Right atrium auricular region (tissue), 2 donors: ENCODE data around the gene SNAP29. TPM values are rescaled to one million over a fixed set of nuclear protein-coding genes. Genes with fewer than 3 reads are reported as not detected.

Source experiments
- DNase-seq: peaks from one replicate; pipeline ENCODE4 v3.0.0-alpha.2; 2019; ENCODE audit warnings: low spot score
- H3K27ac ChIP-seq, 2 donors: fragments of 200-600 bp; sonication (generic); 1 replicate in 1 of 2; 2 replicates in 1 of 2; pipeline ENCODE4 v1.5.1; 2016 to 2019
- H3K27me3 ChIP-seq, 2 donors: fragments of 200-600 bp; sonication (generic); one replicate each; pipeline versions ENCODE4 v1.5.1 to v1.6.0; 2017 to 2019
- H3K36me3 ChIP-seq: fragments of 200-600 bp; sonication (generic); one replicate; pipeline ENCODE4 v1.5.1; 2016
- H3K4me1 ChIP-seq, 2 donors: fragments of 200-600 bp; sonication (generic); one replicate each; pipeline versions ENCODE4 v1.5.1 to v1.6.0; 2017 to 2019
- H3K4me3 ChIP-seq, 2 donors: fragments of 200-600 bp; sonication (generic); 1 replicate in 1 of 2; 2 replicates in 1 of 2; pipeline ENCODE4 v1.5.1; 2017 to 2019; ENCODE audit warnings: mild to moderate bottlenecking in 1 of 2, moderate library complexity in 1 of 2
- H3K9me3 ChIP-seq, 2 donors: fragments of 200-600 bp; sonication (generic); one replicate each; pipeline ENCODE4 v1.5.1; 2019
- CTCF ChIP-seq, 2 donors: fragments of 200-600 bp; sonication (generic); IDR thresholded peaks; one replicate each; pipeline ENCODE4 v1.5.1; 2019; ENCODE audit warnings: antibody characterized with exemption in 2 of 2
- total RNA-seq, 2 donors: library from RNA; depleted of rRNA; stranded (reverse); fragments of >200 nt; gene quantifications; one replicate each; pipeline ENCODE4 v1.1.0, GENCODE V29; 2016

The SNAP29 gene
- total RNA-seq, 2 donors from 2014 or later, result 20.8 to 26.0 TPM

DNA sequence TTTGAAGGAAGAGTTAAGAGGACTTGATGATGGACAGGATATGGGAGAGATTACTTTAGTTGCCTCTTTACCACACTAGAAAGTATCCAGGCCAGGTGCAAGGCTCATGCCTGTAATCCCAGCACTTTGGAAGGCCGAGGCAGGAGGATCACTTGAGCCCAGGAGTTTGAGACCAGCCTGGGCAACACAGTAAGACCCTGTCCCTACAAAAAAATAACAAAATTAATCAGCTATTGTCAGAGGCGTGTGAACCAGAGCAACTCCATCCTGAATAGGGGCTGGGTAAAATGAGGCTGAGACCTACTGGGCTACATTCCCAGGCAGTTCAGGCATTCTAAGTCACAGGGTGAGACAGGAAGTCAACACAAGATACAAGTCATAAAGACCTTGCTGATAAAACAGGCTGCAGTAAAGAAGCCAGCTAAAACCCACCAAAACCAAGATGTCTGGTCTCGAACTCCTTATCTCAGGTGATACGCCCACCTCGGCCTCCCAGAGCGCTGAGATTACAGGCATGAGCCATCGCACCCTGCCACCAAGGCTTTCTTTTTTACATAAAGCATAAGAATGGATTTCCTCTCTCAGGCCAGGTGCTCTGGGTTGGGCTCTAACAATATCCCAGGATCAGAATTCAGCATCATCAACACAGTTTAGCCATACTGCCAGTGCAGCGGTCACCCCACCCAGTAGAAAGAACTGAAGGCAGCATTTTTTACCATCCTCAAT lies 18.0 kb upstream of the SNAP29 start:
- Histone ChIP-seq H3K36me3 (no peaks in the 10 kb centered on the region), H3K27ac (no peak overlapping the region), H3K4me3 (no peak overlapping the region), H3K4me1 (peaks cover 0 to 18% of the 10 kb centered on the region in 2 donors), H3K27me3 (no peaks in the 10 kb centered on the region), H3K9me3 (no peaks in the 10 kb centered on the region)
- no peak for TF ChIP-seq CTCF (IDR thresholded peaks at IDR 0.05)
- DNase-seq, result no peak

DNA sequence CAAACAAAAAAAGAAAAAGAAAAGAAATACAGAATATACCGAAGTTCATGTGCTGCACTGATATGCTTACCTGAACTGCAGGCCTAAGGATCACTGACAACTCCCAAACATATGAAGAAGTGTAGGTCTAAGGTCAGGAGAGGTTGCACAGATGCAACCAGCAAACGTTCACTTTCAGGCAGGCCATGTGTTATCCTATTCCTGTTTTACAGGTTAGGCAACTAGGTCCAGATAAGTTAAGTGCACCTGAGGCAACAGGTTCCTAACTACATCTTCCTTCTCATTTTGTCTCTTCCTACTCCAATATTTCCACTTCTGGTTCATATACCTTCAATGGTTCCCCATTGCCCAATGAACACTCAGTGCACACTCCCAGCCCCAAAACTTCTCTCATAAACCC lies 15.3 kb upstream of the SNAP29 start:
- H3K4me3 ChIP-seq, result no peak overlapping the region
- no peak overlapping the region for H3K27ac ChIP-seq
- no peaks in the 10 kb centered on the region for H3K9me3 ChIP-seq
- DNase-seq, result no peak
- no peaks in the 10 kb centered on the region for H3K36me3 ChIP-seq
- H3K27me3 ChIP-seq, result no peaks in the 10 kb centered on the region
- H3K4me1 ChIP-seq, result peaks cover 0 to 18% of the 10 kb centered on the region in 2 donors
- no peak for TF ChIP-seq CTCF (IDR thresholded peaks at IDR 0.05)

DNA sequence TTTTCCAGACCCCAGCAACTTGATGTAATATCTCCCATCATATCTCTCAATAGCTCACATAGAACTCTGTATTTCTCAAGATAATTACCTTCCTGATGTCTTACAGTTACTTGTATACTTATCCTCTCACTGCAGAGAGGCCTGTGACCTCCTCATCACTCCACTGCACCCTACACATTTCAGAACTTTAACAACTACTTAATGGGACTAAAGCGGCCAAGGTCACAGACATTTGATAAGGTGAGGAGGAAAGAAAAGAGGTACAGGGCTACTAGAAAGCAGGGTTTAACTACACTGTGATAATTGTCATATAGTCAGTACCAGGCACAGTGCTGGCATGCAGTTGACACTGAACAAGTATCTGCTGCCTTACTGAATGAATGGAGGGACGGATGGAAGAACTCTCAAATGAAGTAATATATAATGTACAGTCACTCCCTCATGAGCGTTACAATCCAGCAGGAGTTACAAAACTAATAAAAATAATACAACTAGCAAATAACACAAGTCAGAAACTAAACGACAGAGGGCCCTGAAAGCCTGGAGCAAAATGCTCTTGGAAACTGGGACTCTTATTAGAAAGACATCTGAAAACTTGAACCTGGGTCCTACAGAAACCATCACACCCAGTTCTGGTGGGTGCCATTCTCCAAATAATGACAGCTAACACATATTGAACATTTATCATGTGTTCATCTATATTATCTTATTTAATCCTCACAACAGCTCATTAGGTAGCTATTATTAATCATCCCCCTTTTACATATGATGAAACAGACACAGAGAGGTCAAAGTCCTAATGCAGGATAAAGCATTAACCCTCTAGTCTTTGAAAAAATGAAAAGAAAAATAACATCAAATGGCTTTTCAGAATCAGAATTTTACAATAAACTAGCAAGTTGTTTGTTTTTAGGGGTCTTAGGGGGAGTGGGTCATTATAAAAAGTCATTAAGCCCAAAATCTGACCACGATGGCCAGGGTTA lies 14.5 kb upstream of the SNAP29 start:
- Histone ChIP-seq H3K36me3 (no peaks in the 10 kb centered on the region), H3K4me3 (no peak overlapping the region), H3K27me3 (no peaks in the 10 kb centered on the region), H3K4me1 (peaks cover 0 to 18% of the 10 kb centered on the region in 2 donors), H3K27ac (no peak overlapping the region), H3K9me3 (no peaks in the 10 kb centered on the region)
- DNase-seq, result no peak
- no peak for TF ChIP-seq CTCF (IDR thresholded peaks at IDR 0.05)

- Histone ChIP-seq H3K4me3 (no peak overlapping the region), H3K27me3 (no peaks in the 10 kb centered on the region), H3K4me1 (peaks cover 0 to 16% of the 10 kb centered on the region in 2 donors), H3K27ac (no peak overlapping the region), H3K36me3 (no peaks in the 10 kb centered on the region), H3K9me3 (no peaks in the 10 kb centered on the region)
- DNase-seq, result no peak
- no peak for TF ChIP-seq CTCF (IDR thresholded peaks at IDR 0.05)
These were observed 11.4 kb upstream of the SNAP29 start for GRCh38 chr22:20847318-20847822.

DNA sequence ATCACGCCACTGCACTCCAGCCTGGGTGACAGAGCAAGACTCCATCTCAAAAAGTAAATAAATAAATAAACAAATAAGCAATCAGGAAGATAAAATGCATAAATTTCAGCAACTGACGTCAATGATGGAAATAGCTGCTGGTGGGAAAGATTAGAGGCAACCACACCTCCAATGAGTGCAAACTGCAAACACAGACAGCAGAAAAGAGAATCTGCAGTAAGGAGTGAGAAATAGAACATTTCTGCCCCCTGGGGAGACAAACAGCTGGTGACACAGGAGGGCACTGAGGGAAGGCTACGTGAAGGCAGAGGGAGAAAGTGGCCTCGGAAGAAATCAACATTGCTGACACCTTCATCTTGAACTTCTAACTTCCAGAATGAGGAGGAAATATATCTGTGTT lies 6.7 kb upstream of the SNAP29 start:
- no peaks in the 10 kb centered on the region for H3K27me3 ChIP-seq
- H3K36me3 ChIP-seq, result no peaks in the 10 kb centered on the region
- peaks cover 0 to 38% of the 10 kb centered on the region in 2 donors for H3K4me1 ChIP-seq
- peak overlapping the region; percentile 4 to 31 for H3K27ac ChIP-seq
- no peak for DNase-seq
- no peak overlapping the region for H3K4me3 ChIP-seq
- no peaks in the 10 kb centered on the region for H3K9me3 ChIP-seq
- no peak for TF ChIP-seq CTCF (IDR thresholded peaks at IDR 0.05)
